ENCODE measurements around the gene SESTD1. TPM values are rescaled to one million over a fixed set of nuclear protein-coding genes. Genes with fewer than 3 reads are reported as not detected.
"Not testable (repeated sequence)": the region's sequence is repeated elsewhere in the genome, so short reads cannot be mapped to it uniquely, and the experiment has no call there.

The SESTD1 gene
- total RNA-seq, 2 donors from 2014 or later, result 51.3 to 75.4 TPM

- no peak overlapping the region for H3K27ac Mint-ChIP-seq
- no peak overlapping the region for H3K4me3 Mint-ChIP-seq
- TF ChIP-seq CTCF (conservative IDR thresholded peaks at IDR 0.05), result no peak
- no peaks in the 10 kb centered on the region for H3K4me1 Mint-ChIP-seq
- no peak overlapping the region for H3K4me3 ChIP-seq (ENCODE audit: low read length)
- H3K27ac ChIP-seq (ENCODE audit: low read depth, low read length), result no peak overlapping the region
- no peak for DNase-seq
- peaks cover 75% of the 10 kb centered on the region for H3K9me3 Mint-ChIP-seq
- 98% methylated on average over 4 of the region's 4 CpGs; no CpG with 5 or more reads in 1 of the 2 experiments for WGBS, 2 experiments (ENCODE audit: insufficient coverage in 1 of 2, insufficient read length in 1 of 2)
- H3K9ac ChIP-seq (ENCODE audit: extremely low read depth, low read length, poor library complexity, severe bottlenecking), result no peak overlapping the region
- H3K4me1 ChIP-seq (ENCODE audit: control insufficient read depth, insufficient read depth, low read length), result no peaks in the 10 kb centered on the region
- peaks cover 22% of the 10 kb centered on the region for H3K36me3 Mint-ChIP-seq (ENCODE audit: low read depth)
- H3K9me3 ChIP-seq (ENCODE audit: control insufficient read depth, low read length), result peaks cover 39% of the 10 kb centered on the region
- no peaks in the 10 kb centered on the region for H3K27me3 Mint-ChIP-seq (ENCODE audit: insufficient read depth)
- no peaks in the 10 kb centered on the region for H3K36me3 ChIP-seq (ENCODE audit: control insufficient read depth, insufficient read depth, low read length)
- no peaks in the 10 kb centered on the region for H3K27me3 ChIP-seq (ENCODE audit: control insufficient read depth, insufficient read depth, low read length, poor library complexity, severe bottlenecking)
Observed at GRCh38 chr2:179211355-179211754, 53.3 kb downstream of the SESTD1 start.

GRCh38 chr2:179208277-179208676 lies 56.4 kb downstream of the SESTD1 start:
- Histone ChIP-seq H3K4me3 (ENCODE audit: low read length) (peak overlapping the region; percentile 12), H3K9me3 (ENCODE audit: control insufficient read depth, low read length) (peaks cover 61% of the 10 kb centered on the region)
- DNase-seq; H3K27ac Mint-ChIP-seq; H3K9ac ChIP-seq (ENCODE audit: extremely low read depth, low read length, poor library complexity, severe bottlenecking); H3K4me3 Mint-ChIP-seq; H3K4me1 ChIP-seq (ENCODE audit: control insufficient read depth, insufficient read depth, low read length); H3K36me3 ChIP-seq (ENCODE audit: control insufficient read depth, insufficient read depth, low read length); H3K27ac ChIP-seq (ENCODE audit: low read depth, low read length); H3K27me3 Mint-ChIP-seq (ENCODE audit: insufficient read depth); H3K4me1 Mint-ChIP-seq; H3K27me3 ChIP-seq (ENCODE audit: control insufficient read depth, insufficient read depth, low read length, poor library complexity, severe bottlenecking): not testable (repeated sequence)
- no CpG with 5 or more reads among the region's 1 CpG for WGBS, 2 experiments (ENCODE audit: insufficient coverage in 1 of 2, insufficient read length in 1 of 2)
- Mint-ChIP-seq H3K9me3 (peaks cover 73% of the 10 kb centered on the region), H3K36me3 (ENCODE audit: low read depth) (peaks cover 29% of the 10 kb centered on the region)

- H3K9me3 Mint-ChIP-seq, result peaks cover 75% of the 10 kb centered on the region
- H3K27me3 Mint-ChIP-seq (ENCODE audit: insufficient read depth), result no peaks in the 10 kb centered on the region
- Histone ChIP-seq H3K36me3 (ENCODE audit: control insufficient read depth, insufficient read depth, low read length) (no peaks in the 10 kb centered on the region), H3K27ac (ENCODE audit: low read depth, low read length) (no peak overlapping the region), H3K4me1 (ENCODE audit: control insufficient read depth, insufficient read depth, low read length) (no peaks in the 10 kb centered on the region), H3K9ac (ENCODE audit: extremely low read depth, low read length, poor library complexity, severe bottlenecking) (no peak overlapping the region), H3K9me3 (ENCODE audit: control insufficient read depth, low read length) (peaks cover 68% of the 10 kb centered on the region), H3K4me3 (ENCODE audit: low read length) (peak overlapping the region; percentile 12), H3K27me3 (ENCODE audit: control insufficient read depth, insufficient read depth, low read length, poor library complexity, severe bottlenecking) (no peaks in the 10 kb centered on the region)
- DNase-seq, result no peak
- 96% methylated on average over 5 of the region's 5 CpGs; no CpG with 5 or more reads in 1 of the 2 experiments for WGBS, 2 experiments (ENCODE audit: insufficient coverage in 1 of 2, insufficient read length in 1 of 2)
- no peaks in the 10 kb centered on the region for H3K4me1 Mint-ChIP-seq
- no peak overlapping the region for H3K4me3 Mint-ChIP-seq
- H3K27ac Mint-ChIP-seq, result no peak overlapping the region
- TF ChIP-seq CTCF (conservative IDR thresholded peaks at IDR 0.05), result no peak
- peaks cover 33% of the 10 kb centered on the region for H3K36me3 Mint-ChIP-seq (ENCODE audit: low read depth)
Observed at GRCh38 chr2:179207047-179207446, 57.6 kb downstream of the SESTD1 start.

- WGBS, 2 experiments (ENCODE audit: insufficient coverage in 1 of 2, insufficient read length in 1 of 2), result 92% methylated on average over 3 of the region's 3 CpGs; no CpG with 5 or more reads in 1 of the 2 experiments
- H3K4me1 Mint-ChIP-seq, result no peaks in the 10 kb centered on the region
- H3K27ac Mint-ChIP-seq, result no peak overlapping the region
- Histone ChIP-seq H3K9me3 (ENCODE audit: control insufficient read depth, low read length) (peaks cover 36% of the 10 kb centered on the region), H3K27ac (ENCODE audit: low read depth, low read length) (no peak overlapping the region), H3K36me3 (ENCODE audit: control insufficient read depth, insufficient read depth, low read length) (no peaks in the 10 kb centered on the region), H3K9ac (ENCODE audit: extremely low read depth, low read length, poor library complexity, severe bottlenecking) (no peak overlapping the region), H3K27me3 (ENCODE audit: control insufficient read depth, insufficient read depth, low read length, poor library complexity, severe bottlenecking) (no peaks in the 10 kb centered on the region), H3K4me3 (ENCODE audit: low read length) (no peak overlapping the region), H3K4me1 (ENCODE audit: control insufficient read depth, insufficient read depth, low read length) (no peaks in the 10 kb centered on the region)
- H3K36me3 Mint-ChIP-seq (ENCODE audit: low read depth), result peaks cover 24% of the 10 kb centered on the region
- TF ChIP-seq CTCF (conservative IDR thresholded peaks at IDR 0.05), result no peak
- no peak overlapping the region for H3K4me3 Mint-ChIP-seq
- no peak for DNase-seq
- no peaks in the 10 kb centered on the region for H3K27me3 Mint-ChIP-seq (ENCODE audit: insufficient read depth)
- H3K9me3 Mint-ChIP-seq, result peaks cover 58% of the 10 kb centered on the region
Observed at GRCh38 chr2:179201869-179202268, 62.8 kb downstream of the SESTD1 start.

GRCh38 chr2:179195926-179196590 lies 68.6 kb downstream of the SESTD1 start:
- H3K27me3 ChIP-seq (ENCODE audit: control insufficient read depth, insufficient read depth, low read length, poor library complexity, severe bottlenecking); H3K36me3 ChIP-seq (ENCODE audit: control insufficient read depth, insufficient read depth, low read length); H3K4me3 Mint-ChIP-seq; H3K4me1 Mint-ChIP-seq; H3K4me1 ChIP-seq (ENCODE audit: control insufficient read depth, insufficient read depth, low read length); H3K9ac ChIP-seq (ENCODE audit: extremely low read depth, low read length, poor library complexity, severe bottlenecking); H3K27ac ChIP-seq (ENCODE audit: low read depth, low read length); DNase-seq; H3K27ac Mint-ChIP-seq; H3K27me3 Mint-ChIP-seq (ENCODE audit: insufficient read depth): not testable (repeated sequence)
- Histone ChIP-seq H3K9me3 (ENCODE audit: control insufficient read depth, low read length) (peaks cover 25% of the 10 kb centered on the region), H3K4me3 (ENCODE audit: low read length) (peak overlapping the region; percentile 49)
- H3K9me3 Mint-ChIP-seq, result peaks cover 46% of the 10 kb centered on the region
- peaks cover 32% of the 10 kb centered on the region for H3K36me3 Mint-ChIP-seq (ENCODE audit: low read depth)
- 93 to 95% methylated on average over 7 to 23 of the region's 23 CpGs for WGBS, 2 experiments (ENCODE audit: insufficient coverage in 1 of 2, insufficient read length in 1 of 2)

All from endodermal cell (in vitro differentiated cells).